ENCODE results near the gene PLAC9. TPM values are rescaled to one million over a fixed set of nuclear protein-coding genes. Genes with fewer than 3 reads are reported as not detected.

PLAC9 gene
- total RNA-seq (2022; extraction: Qiagen RNA extraction; ENCODE audit: low read depth) = 0.16 to 0.50 TPM in 2 of 5 replicates, not detected in the others

GRCh38 chr10:80132299-80133139 is at the start of gene PLAC9:
Gene PLAC9, plus strand, starts transcription at chr10:80132730. Its CDS starts 33 bp downstream, at chr10:80132763.

Other genes with a start within 250 kb of the PLAC9 start
- 0.14 to 0.48 TPM (median 0.22 TPM) in 4 of 5 replicates, not detected in the other for gene SFTPD, start 183.6 kb upstream of the PLAC9 start, total RNA-seq (2022; extraction: Qiagen RNA extraction; ENCODE audit: low read depth)
- gene TMEM254, start 54.1 kb upstream of the PLAC9 start, total RNA-seq (2022; extraction: Qiagen RNA extraction; ENCODE audit: low read depth) = 14.5 to 24.9 TPM (median 22.0 TPM) in 5 replicates
- gene ANXA11, start 72.8 kb downstream of the PLAC9 start, total RNA-seq (2022; extraction: Qiagen RNA extraction; ENCODE audit: low read depth) = 143 to 205 TPM (median 201 TPM) in 5 replicates
- 0.04 TPM in 1 of 5 replicates, not detected in the others for gene MAT1A, start 156.9 kb downstream of the PLAC9 start, total RNA-seq (2022; extraction: Qiagen RNA extraction; ENCODE audit: low read depth)
- not detected in 5 replicates for gene DYDC1, start 224.0 kb downstream of the PLAC9 start, total RNA-seq (2022; extraction: Qiagen RNA extraction; ENCODE audit: low read depth)
- gene DYDC2, start 224.1 kb downstream of the PLAC9 start, total RNA-seq (2022; extraction: Qiagen RNA extraction; ENCODE audit: low read depth) = 0.06 to 0.14 TPM (median 0.08 TPM) in 3 of 5 replicates, not detected in the others